Neutrophil (primary cell): ENCODE results near the gene ARAF.

Experiments used
- H3K27ac ChIP-seq: fragments of 200-600 bp; sonication (generic); 2 replicates; pipeline ENCODE4 v1.5.1; 2016; ENCODE audit warnings: mild to moderate bottlenecking, moderate library complexity
- H3K27me3 ChIP-seq: fragments of 200-600 bp; sonication (generic); 2 replicates; pipeline ENCODE4 v1.6.0; 2016; ENCODE audit warnings: mild to moderate bottlenecking
- H3K36me3 ChIP-seq: fragments of 200-600 bp; sonication (generic); 2 replicates; pipeline ENCODE4 v1.5.1; 2017
- H3K4me1 ChIP-seq, 2 experiments: fragments of 200-600 bp in 1 of 2; sonication (generic) in 1 of 2; 1 replicate in 1 of 2; 2 replicates in 1 of 2; pipeline versions ENCODE4 v1.5.1 to v1.6.1; 2013 to 2016; ENCODE audit warnings: low read depth in 1 of 2, low read length in 1 of 2, mild to moderate bottlenecking in 1 of 2, moderate library complexity in 1 of 2; ENCODE audit not compliant: control insufficient read depth in 1 of 2, insufficient read depth in 1 of 2
- H3K4me3 ChIP-seq, 2 experiments: fragments of 200-600 bp in 1 of 2; sonication (generic) in 1 of 2; 1 replicate in 1 of 2; 2 replicates in 1 of 2; pipeline ENCODE4 v1.5.1; 2013 to 2016; ENCODE audit warnings: low read depth in 1 of 2, low read length in 1 of 2, mild to moderate bottlenecking in 1 of 2, moderate library complexity in 1 of 2
- H3K9me3 ChIP-seq: fragments of 200-600 bp; sonication (generic); 2 replicates; pipeline ENCODE4 v1.5.1; 2016
- TF ChIP-seq, protein P1 (sequence below): fragments of 200-600 bp; sonication (generic); IDR thresholded peaks from 2 replicates; pipeline ENCODE4 v1.5.1; 2016; ENCODE audit warnings: antibody characterized with exemption

The ARAF gene

DNA sequence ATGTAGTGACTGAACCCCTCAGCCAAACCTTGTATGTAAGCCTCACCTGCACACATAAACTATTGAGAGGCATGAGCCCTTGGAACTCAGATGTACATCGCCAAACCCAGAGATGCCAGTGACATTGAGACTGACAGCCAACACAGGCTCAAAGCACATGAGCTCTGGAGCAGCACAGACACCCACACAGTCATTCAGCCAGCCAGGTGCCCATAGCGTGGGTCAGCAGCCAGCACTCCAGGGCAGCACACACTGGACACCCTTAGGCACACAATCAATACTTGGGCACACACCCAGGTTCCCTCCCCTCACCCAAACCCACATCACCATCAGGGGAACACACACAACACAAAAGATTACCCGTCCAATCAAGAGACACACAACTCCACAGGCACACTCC lies 16.9 kb downstream of the ARAF start:
- no peaks in the 10 kb centered on the region for H3K36me3 ChIP-seq
- peaks cover 17 to 30% of the 10 kb centered on the region in 2 experiments for H3K4me1 ChIP-seq
- no peak overlapping the region for H3K27ac ChIP-seq
- H3K27me3 ChIP-seq = peaks cover 58% of the 10 kb centered on the region
- no peaks in the 10 kb centered on the region for H3K9me3 ChIP-seq
- H3K4me3 ChIP-seq = no peak overlapping the region
- TF ChIP-seq, protein P1, sequence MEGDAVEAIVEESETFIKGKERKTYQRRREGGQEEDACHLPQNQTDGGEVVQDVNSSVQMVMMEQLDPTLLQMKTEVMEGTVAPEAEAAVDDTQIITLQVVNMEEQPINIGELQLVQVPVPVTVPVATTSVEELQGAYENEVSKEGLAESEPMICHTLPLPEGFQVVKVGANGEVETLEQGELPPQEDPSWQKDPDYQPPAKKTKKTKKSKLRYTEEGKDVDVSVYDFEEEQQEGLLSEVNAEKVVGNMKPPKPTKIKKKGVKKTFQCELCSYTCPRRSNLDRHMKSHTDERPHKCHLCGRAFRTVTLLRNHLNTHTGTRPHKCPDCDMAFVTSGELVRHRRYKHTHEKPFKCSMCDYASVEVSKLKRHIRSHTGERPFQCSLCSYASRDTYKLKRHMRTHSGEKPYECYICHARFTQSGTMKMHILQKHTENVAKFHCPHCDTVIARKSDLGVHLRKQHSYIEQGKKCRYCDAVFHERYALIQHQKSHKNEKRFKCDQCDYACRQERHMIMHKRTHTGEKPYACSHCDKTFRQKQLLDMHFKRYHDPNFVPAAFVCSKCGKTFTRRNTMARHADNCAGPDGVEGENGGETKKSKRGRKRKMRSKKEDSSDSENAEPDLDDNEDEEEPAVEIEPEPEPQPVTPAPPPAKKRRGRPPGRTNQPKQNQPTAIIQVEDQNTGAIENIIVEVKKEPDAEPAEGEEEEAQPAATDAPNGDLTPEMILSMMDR = no peak

DNA sequence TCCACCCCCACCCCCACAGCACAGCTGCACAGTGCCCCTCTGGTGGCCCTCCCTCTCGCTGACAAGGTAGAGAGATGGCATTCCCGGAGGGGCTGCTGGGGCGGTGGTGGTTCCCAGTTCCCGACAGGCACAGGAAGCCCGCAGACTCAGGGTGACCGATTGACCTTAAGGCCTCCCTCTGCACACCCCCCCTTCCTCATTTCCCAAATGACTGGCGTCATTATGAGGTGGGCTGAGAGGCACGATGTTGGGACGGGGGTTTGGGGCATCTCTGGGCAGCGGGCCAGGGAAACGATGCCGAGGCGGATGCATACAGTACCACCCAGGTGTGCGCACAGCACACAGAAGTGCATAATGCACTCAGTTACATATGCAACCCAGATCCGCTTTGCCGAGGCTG lies 17.7 kb downstream of the ARAF start:
- peaks cover 50% of the 10 kb centered on the region for H3K27me3 ChIP-seq
- TF ChIP-seq, protein P1 = no peak
- no peak overlapping the region for H3K4me3 ChIP-seq
- H3K4me1 ChIP-seq = peaks cover 17 to 30% of the 10 kb centered on the region in 2 experiments
- H3K27ac ChIP-seq = peak overlapping the region; percentile 65
- no peaks in the 10 kb centered on the region for H3K36me3 ChIP-seq
- no peaks in the 10 kb centered on the region for H3K9me3 ChIP-seq

DNA sequence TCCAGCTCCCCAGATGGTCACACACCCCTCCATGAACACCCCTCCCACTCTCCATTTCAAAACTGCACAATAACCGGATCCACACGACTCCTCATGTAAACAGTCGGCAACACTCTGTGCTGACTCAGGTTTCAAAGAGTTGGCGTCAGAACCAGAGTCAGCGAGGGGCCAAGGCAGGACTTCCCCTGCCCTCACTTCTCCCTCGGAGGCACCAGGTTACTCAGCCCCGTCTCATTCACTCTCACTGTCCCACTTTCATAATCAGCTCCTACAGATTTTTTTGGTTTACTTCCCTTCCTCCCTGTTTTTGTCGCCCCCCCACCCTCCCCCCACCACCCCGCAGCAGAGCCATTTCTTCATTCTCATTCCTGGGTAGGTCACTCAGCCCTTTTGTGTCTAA lies 18.5 kb downstream of the ARAF start:
- Histone ChIP-seq H3K36me3 (no peaks in the 10 kb centered on the region), H3K9me3 (no peaks in the 10 kb centered on the region), H3K4me3 (peak overlapping the region in 1 of 2 experiments; percentile 4), H3K27me3 (peaks cover 42% of the 10 kb centered on the region), H3K4me1 (peaks cover 17 to 30% of the 10 kb centered on the region in 2 experiments), H3K27ac (peak overlapping the region; percentile 65)
- TF ChIP-seq, protein P1 = no peak

DNA sequence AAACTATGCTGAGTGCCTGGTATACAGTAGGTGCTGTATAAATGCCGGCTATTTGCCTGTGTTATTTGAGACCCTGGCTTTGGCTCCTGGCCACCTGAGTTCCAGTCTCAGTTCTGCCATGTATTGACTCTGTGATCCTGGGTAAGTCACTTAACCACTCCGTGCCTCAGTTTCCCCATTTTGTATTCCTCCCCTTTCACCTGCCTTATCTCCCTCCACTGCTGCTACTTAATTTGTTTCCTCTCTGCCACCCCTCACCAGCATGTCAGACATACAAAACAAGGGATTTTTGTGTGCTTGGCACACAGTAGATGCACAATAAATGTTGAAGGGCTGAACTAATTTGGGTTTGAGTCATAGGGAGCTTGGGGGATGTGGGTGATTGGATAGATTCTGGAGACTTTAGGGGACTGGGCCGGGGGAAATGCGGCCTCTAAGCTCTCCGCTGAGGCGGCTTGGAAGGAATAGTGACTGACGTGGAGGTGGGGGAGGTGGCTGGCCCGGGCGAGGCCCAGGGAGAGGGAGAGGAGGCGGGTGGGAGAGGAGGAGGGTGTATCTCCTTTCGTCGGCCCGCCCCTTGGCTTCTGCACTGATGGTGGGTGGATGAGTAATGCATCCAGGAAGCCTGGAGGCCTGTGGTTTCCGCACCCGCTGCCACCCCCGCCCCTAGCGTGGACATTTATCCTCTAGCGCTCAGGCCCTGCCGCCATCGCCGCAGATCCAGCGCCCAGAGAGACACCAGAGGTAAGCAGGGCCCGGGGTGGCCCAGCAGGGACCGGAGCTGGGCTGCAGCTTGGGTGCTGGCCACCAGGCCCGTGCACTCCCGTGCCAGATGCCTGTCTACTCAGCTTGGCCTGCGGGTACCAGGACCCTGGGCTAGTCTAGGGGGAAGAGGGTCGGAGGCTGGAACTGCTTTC lies 21.0 kb downstream of the ARAF start, which contains the start of gene TIMP1:
Gene TIMP1 (plus strand): TSS at position 706 of the 917 bp plus-strand sequence. CDS start 980 bp downstream, outside the sequence.
- TF ChIP-seq, protein P1 = no peak
- Histone ChIP-seq H3K27ac (peak within 1 kb of the TSS; percentile 62), H3K9me3 (no peaks in the 10 kb centered on the region), H3K36me3 (no peaks in the 10 kb centered on the region), H3K27me3 (peaks cover 21% of the 10 kb centered on the region), H3K4me1 (peaks cover 17 to 30% of the 10 kb centered on the region in 2 experiments), H3K4me3 (peak within 1 kb of the TSS; percentile 45 to 52)

DNA sequence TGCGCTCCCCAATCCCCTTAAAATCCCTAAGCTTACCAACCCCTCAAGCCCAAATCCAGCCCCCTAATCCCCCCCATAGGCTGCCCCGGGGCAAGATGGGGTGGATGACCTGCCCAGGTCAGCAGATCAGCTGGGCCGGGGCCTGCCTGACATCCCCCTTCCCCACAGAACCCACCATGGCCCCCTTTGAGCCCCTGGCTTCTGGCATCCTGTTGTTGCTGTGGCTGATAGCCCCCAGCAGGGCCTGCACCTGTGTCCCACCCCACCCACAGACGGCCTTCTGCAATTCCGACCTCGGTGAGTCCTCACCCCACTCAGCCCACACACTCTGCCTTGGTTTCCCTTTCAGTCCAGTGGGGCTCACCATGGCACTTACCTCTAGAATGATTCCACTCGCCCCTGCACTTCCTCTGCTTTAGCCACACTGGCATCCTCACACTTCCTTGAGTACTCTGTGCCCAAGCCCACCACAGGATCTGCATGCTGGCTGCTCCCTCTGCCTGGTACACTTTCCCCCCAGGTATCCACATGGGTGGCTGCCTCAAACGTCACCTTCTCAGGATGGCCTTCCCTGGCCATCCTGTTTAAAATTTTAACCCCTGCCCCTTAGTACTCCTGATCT lies 22.3 kb downstream of the ARAF start:
- Histone ChIP-seq H3K36me3 (no peaks in the 10 kb centered on the region), H3K9me3 (no peaks in the 10 kb centered on the region), H3K27me3 (peaks cover 8% of the 10 kb centered on the region), H3K27ac (no peak overlapping the region), H3K4me3 (no peak overlapping the region), H3K4me1 (peaks cover 17 to 24% of the 10 kb centered on the region in 2 experiments)
- TF ChIP-seq, protein P1 = no peak
